GM21515 (cell line): ENCODE data around the gene CLCA1.

Experiments
- ATAC-seq: cut with Tn5 transposase; IDR thresholded peaks from one replicate; pipeline ENCODE4 v1.9.1; 2021; ENCODE audit not compliant: unreplicated experiment

The CLCA1 gene

GRCh38 chr1:86503406-86504136, 34.8 kb downstream of the CLCA1 start:
- no peak for ATAC-seq

DNA sequence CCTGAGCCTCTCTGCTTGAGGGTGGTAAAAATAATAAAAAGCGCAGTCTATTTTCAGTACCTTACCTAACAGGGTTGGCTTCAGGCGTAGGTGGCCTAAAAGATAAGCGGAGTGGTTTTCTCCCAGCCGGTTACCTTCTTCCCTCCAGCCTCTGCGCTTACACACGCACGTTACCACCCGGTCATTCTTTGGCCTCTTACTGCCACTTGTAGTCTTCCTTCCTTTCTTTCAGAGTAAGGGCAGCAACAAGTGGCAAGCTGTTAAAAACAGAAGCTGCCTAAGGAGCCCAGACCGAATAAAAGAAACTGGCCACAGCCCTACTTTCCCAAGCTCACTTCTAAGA, 35.4 kb downstream of the CLCA1 start:
- no peak for ATAC-seq

DNA sequence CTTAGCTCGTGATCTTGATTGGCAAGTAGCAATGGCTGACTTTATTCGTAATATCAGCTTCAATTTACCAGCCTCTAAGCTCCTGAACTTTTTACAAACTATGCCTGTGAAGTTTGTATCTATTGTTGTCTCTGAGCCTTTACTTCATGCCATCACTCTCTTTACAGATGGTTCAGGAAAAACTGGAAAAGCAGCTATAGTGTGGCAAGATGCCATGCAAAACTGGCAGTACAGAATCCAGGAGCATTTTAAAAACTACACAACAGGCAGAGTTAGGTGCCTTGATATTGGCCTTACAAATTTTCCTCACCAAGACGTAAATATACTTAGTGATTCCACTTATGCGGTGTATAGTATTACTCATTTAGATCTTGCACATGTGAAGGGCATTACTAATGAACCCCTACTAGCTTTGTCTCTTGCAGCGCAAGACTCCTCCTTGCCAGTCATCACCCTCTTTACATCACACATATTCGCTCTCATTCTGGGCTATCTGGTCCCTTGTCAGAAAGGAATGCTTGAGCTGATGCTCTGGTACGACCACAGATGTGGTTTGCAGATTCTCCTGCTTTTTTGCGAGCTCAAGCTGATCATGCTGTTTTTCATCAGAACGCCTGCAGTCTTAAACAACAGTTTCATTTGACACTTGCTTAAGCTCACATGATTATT, 36.3 kb downstream of the CLCA1 start:
- no peak for ATAC-seq

GRCh38 chr1:86505564-86505902, 36.8 kb downstream of the CLCA1 start:
- no peak for ATAC-seq

DNA sequence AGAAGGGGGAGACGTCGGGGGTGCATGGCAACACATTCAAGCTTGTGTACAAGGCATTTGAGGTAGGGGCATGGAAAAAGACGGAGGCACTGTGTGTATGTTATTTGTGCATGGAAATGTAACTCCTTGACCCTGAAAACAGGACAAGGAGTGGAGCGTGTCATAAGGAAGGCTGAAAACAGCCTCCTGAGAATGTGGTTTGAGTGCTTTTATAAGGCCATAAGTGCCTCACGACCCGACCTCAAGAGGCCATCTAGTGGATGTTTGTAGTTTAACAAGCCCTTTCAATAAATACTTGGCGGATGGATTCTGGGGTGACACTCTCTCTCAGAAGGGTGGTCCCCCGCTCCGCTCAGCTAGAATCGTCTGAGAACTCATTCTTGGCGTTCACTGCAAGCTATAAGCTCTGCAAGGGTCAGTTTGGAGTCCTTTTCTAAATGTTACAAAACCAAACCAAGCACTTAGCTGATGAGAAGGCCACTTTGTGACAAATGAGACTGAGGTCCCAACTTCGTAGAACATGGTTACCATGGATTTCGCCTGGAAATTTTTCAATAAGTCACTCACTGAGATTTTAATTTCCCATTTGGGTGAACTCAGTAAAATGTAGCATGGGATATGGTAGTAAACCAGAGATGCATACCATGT, 39.3 kb downstream of the CLCA1 start:
- ATAC-seq, result no peak

GRCh38 chr1:86508583-86508969, 39.8 kb downstream of the CLCA1 start:
- no peak for ATAC-seq

DNA sequence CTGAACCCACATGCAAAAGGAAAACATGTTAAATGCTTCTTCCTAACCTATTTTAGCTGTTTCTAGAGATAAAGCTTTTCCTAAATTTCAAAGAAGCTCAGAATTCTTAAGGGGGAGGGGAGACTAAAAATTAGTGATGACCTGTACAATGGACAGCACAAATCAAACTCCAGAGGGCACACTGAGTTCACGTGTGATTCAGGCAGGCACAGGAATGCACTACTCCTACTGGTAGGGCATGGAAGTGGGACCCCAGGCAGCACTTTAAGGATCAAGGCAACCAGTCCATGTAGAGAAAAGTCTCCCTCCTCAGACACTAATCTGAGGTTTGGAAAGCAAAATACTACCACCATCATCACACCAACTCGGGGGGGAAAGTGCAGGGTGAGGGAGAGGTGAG, 46.9 kb downstream of the CLCA1 start:
- ATAC-seq, result no peak

- no peak for ATAC-seq
Observed at GRCh38 chr1:86516335-86516734, 47.6 kb downstream of the CLCA1 start.

GRCh38 chr1:86517336-86517735, 48.6 kb downstream of the CLCA1 start:
- ATAC-seq, result no peak

- no peak for ATAC-seq
Observed at GRCh38 chr1:86520789-86521521, 52.2 kb downstream of the CLCA1 start.

DNA sequence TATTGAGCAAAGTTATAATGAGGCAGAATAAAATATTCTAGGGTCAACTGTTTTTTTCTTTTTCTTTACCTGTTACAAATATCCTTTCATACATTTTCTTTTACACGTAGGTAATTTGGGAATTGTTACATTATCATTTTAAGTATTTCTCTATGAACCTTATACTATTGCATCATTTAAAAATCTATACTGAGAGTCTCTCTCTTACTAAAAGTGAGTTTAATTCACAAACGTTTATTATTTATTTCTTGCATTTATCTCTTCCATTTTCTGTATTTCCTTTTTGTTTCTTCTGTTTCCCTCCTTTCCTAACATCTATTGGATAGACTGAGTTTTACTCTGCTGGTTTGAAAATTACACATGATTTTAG, 52.8 kb downstream of the CLCA1 start:
- no peak for ATAC-seq

DNA sequence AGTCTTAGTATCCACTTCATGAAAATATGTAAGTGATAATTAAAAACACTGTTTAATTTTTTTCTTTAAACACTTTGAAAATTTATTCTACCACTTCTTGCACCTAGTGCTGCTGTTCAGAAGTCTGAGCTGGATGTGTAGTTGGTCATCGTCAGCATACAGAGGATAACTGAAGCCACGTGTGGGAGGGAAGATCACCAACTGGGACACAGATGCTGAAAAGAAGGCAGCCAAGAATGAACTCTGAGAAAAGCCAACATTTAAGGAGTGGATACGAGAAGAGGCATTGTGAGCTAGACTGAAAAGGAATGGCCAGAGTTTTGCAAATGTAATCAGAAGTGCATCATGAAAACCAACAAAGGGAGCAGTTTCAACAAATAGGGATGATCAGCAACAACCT, 53.5 kb downstream of the CLCA1 start:
- no peak for ATAC-seq

- no peak for ATAC-seq
Observed at GRCh38 chr1:86523670-86524354, 55.1 kb downstream of the CLCA1 start.

DNA sequence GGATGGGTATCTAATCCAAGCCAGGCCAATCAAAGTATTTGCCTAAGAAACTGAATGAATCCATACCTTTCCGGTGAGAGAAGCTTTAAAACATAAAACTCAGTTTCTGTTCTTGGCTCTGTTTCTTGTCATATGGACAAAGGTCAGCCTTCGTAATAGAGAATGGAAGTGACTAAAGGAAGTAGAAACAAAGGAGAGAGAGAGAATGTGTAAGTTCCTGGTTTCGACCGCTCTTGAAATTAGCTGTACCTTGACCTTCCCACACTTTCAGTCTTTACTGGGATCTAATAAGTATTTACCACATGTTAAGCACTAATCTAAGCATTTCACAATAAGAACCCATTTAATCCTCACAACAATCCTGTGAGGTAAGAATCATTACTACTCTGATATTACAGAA, 58.6 kb downstream of the CLCA1 start:
- ATAC-seq, result no peak

DNA sequence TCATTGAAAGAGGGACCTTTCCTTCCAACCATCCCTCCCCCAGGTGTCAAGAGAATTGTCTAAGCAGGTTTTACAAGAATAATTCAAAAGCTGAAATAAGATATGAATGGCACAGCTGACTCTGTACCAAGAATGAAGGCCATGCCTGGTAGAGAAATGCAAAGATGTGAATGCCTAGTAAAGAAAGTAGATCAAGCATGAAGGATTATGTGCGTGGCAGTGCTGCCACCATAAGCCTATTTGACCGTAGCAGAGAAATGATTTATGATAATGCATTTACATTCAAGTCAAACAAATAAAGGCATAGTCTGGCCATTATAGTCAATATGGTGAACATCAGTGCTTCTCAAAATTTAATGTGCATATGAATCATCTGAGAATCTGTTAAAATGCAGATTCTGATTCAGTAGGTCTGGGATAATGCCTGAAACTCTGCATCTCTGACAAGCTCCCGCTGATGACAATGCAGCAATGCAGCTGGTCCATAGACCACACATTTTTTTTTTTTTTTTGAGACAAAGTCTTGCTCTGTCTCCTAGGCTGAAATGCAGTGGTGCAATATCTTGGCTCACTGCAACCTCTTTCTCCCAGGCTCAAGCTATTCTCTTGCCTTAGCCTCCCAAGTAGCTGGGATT, 61.6 kb downstream of the CLCA1 start:
- ATAC-seq, result no peak

DNA sequence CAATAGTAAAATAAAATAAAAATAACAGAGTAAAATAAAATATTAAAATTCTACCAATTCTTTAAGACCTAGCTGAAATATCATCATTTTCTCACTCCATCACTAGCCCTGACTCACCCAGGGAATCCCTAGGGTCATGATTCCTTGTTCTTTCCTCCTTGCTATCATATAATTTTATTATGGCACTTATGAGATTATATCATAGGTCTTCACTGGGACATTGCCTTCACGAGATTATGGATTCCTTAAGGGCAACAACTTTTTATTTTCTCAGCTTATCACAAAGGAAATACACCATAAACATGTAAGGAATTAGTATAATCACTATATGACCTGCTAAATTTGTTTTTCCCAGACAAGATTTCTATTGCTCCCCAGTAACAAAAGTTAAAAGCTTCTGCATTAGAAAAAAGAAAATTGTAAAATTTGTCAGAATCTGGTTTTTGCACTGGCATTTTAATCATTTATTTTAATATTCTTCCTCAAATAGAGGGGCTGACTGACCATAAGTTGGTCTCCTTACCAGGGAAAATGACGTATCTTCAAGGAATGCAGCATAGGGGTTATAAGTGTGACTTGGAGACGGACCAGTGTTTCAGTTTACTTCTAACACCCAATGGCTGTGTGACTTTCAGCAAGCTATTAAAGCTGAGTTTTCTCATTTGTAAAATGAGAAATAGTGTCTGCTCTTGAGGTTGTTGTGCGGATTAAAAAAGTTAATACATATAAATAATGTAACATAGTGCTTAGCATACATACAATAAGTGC, 69.4 kb downstream of the CLCA1 start:
- no peak for ATAC-seq

GRCh38 chr1:86538775-86539174, 70.0 kb downstream of the CLCA1 start:
- ATAC-seq, result no peak

DNA sequence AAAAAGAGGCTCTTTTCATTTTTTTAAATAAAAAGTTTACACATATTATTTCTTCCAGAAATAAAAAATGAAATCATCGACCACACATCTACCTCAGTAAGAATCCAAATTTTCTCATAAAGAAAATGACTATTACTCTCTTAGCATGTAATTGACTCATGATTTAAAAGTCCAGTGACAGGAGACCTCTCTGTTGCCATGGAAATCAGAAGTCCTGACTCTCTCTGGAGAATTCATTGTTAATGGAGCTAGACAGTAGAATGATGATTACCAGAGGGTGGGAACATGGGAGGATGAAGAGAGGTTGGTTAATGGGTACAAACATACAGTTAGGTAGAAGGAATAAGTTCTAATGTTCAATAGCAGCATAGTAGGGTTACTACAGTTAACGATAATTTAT, 73.1 kb downstream of the CLCA1 start:
- ATAC-seq, result no peak

GRCh38 chr1:86542631-86543030, 73.9 kb downstream of the CLCA1 start:
- no peak for ATAC-seq

GRCh38 chr1:86546787-86547221, 78.1 kb downstream of the CLCA1 start, which contains the start of gene CLCA4:
TSS of gene CLCA4 (plus strand) at chr1:86547078. CDS start at chr1:86547120, 42 bp downstream.
- ATAC-seq, result no peak
